ENCODE data around the gene PDGFA. TPM values are rescaled to one million over a fixed set of nuclear protein-coding genes. Genes with fewer than 3 reads are reported as not detected.

PDGFA gene
- total RNA-seq, 1 donor from 2014 or later: 7.6 TPM

DNA sequence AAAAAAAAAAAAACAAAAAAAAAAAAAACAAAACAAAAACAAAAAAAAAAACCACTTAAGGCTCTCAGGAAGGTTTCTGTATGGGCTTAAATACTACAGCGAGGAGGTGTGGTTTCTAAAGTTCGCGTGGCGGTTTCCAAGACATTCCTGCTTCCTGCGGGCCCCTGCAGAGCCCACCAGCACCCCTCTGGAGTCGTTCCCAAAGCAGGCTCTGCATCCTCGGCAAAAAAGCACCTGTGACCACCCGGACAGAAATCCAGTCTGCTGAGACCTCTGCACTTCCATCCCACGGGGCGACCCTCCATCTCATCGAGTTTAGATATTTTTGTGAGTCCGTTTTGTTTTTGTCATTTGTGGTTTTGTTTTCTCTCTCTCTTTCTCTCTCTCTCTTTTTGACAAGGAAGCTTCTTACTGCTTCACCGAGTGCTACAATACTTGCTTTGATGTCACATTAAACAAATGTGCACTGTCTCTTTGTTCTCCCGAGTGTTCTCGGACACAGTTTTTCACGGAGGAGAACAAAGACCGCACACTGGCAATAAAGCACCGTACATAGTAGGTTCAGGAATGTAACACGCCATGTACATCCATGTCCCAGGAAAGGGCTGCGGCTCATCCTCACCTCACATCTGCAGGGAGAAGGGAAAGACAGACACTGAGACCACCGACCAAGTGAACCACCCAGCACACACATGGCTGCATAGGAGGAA lies 21.5 kb downstream of the PDGFA start:
- H3K9me3 Mint-ChIP-seq (ENCODE audit: unreplicated experiment): peaks cover 1% of the 10 kb centered on the region
- no peaks in the 10 kb centered on the region for H3K36me3 Mint-ChIP-seq (ENCODE audit: unreplicated experiment)
- no peak overlapping the region for H3K4me3 Mint-ChIP-seq (ENCODE audit: unreplicated experiment)
- TF ChIP-seq, protein P1, sequence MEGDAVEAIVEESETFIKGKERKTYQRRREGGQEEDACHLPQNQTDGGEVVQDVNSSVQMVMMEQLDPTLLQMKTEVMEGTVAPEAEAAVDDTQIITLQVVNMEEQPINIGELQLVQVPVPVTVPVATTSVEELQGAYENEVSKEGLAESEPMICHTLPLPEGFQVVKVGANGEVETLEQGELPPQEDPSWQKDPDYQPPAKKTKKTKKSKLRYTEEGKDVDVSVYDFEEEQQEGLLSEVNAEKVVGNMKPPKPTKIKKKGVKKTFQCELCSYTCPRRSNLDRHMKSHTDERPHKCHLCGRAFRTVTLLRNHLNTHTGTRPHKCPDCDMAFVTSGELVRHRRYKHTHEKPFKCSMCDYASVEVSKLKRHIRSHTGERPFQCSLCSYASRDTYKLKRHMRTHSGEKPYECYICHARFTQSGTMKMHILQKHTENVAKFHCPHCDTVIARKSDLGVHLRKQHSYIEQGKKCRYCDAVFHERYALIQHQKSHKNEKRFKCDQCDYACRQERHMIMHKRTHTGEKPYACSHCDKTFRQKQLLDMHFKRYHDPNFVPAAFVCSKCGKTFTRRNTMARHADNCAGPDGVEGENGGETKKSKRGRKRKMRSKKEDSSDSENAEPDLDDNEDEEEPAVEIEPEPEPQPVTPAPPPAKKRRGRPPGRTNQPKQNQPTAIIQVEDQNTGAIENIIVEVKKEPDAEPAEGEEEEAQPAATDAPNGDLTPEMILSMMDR (IDR thresholded peaks at IDR 0.05; ENCODE audit: partially characterized antibody, unreplicated experiment): no peak
- H3K27me3 Mint-ChIP-seq (ENCODE audit: unreplicated experiment): peaks cover 7% of the 10 kb centered on the region
- no peak overlapping the region for H3K27ac Mint-ChIP-seq (ENCODE audit: unreplicated experiment)
- peak; percentile 4 for DNase-seq
- H3K4me1 Mint-ChIP-seq (ENCODE audit: low read depth, unreplicated experiment): peaks cover 3% of the 10 kb centered on the region

DNA sequence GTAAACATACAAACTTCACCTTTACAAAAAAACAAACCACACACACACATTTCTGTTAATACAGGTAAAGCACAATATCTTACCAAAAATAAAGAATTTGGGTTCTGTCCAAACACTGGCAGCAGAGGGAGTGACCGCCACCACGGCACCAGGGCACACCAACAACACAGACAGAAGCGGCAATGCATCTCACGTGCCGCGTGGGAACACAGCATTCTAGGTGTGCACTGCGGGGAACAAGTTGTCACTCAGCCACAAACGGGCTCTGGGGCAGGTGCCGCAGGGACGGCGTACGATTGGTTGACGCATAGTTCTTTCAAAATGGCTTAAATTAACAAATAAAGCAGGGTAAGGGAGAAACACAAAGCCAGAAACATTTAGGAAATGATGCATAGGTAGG lies 22.3 kb downstream of the PDGFA start:
- H3K9me3 Mint-ChIP-seq (ENCODE audit: unreplicated experiment): peaks cover 1% of the 10 kb centered on the region
- no peak overlapping the region for H3K27ac Mint-ChIP-seq (ENCODE audit: unreplicated experiment)
- no peak overlapping the region for H3K4me3 Mint-ChIP-seq (ENCODE audit: unreplicated experiment)
- no peaks in the 10 kb centered on the region for H3K4me1 Mint-ChIP-seq (ENCODE audit: low read depth, unreplicated experiment)
- TF ChIP-seq, protein P1 (IDR thresholded peaks at IDR 0.05; ENCODE audit: partially characterized antibody, unreplicated experiment): no peak
- peaks cover 11% of the 10 kb centered on the region for H3K27me3 Mint-ChIP-seq (ENCODE audit: unreplicated experiment)
- peak; percentile 10 for DNase-seq
- no peaks in the 10 kb centered on the region for H3K36me3 Mint-ChIP-seq (ENCODE audit: unreplicated experiment)

DNA sequence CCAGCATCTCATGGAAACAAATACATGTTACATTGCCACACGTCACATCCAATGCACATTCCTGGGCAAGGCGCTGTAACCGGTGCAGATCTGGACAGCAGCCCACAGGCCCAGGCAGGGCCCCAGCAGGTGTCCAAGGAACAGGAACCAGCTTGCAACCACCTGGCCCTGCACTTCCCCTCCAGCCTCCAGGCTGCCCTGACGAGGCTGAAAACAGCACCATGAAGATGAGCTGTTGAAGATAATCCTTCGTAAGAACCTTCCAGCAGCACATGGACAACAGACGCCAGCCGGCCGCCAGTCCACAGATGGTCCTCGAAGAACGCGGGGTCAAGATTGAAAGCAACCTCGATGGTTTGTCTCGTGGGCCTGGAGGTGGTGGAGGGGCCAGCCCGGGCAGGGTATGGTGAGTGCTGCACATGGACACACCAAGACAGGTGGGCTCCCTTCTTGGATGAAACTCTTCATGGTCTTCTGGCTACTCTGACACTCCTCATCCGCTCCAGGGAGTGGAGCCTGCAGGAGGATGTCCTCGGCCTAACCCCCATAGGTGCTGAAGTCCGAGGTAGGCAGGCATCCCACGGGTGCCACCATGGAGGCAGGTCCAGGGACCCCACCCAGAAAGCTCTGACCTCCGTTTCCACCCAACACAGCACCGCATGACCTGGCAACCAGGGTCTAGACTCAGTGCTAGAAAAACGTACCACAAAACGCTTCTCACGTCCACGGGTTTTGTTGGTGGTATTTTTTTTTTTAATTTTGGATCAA lies 22.9 kb downstream of the PDGFA start:
- peaks cover 1% of the 10 kb centered on the region for H3K9me3 Mint-ChIP-seq (ENCODE audit: unreplicated experiment)
- H3K36me3 Mint-ChIP-seq (ENCODE audit: unreplicated experiment): no peaks in the 10 kb centered on the region
- no peaks in the 10 kb centered on the region for H3K4me1 Mint-ChIP-seq (ENCODE audit: low read depth, unreplicated experiment)
- H3K4me3 Mint-ChIP-seq (ENCODE audit: unreplicated experiment): no peak overlapping the region
- H3K27me3 Mint-ChIP-seq (ENCODE audit: unreplicated experiment): peaks cover 11% of the 10 kb centered on the region
- no peak overlapping the region for H3K27ac Mint-ChIP-seq (ENCODE audit: unreplicated experiment)
- peak; percentile 12 for DNase-seq
- TF ChIP-seq, protein P1 (IDR thresholded peaks at IDR 0.05; ENCODE audit: partially characterized antibody, unreplicated experiment): no peak

DNA sequence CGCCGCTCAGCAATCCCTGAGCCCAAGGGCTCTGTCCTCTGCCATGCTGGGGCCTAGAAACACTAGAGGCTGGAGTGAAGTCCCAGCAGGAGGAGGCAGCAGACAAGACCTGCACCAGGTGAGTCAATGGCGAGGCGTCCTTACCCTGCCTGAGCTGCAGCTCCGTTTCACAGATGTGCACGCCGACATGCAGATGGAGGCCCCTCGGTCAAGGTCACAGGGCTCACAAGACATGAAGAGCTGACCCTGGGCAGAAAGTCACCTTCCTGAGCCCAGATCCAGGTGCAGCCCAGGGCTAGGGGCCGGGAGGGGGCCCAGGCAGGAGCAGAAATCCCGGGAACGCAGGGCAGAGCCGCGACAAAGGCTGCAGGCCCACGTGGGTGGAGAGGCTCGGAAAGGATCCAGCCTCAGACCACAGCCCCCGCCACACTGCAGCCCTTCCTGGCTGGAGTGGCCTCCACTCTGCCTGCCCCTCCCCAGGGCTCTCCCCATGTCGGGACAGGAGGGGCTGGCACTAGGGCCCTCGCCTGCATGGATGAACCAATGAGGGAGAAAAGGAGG lies 23.8 kb downstream of the PDGFA start:
- no peak overlapping the region for H3K27ac Mint-ChIP-seq (ENCODE audit: unreplicated experiment)
- H3K27me3 Mint-ChIP-seq (ENCODE audit: unreplicated experiment): peaks cover 11% of the 10 kb centered on the region
- H3K36me3 Mint-ChIP-seq (ENCODE audit: unreplicated experiment): no peaks in the 10 kb centered on the region
- no peak overlapping the region for H3K4me3 Mint-ChIP-seq (ENCODE audit: unreplicated experiment)
- H3K4me1 Mint-ChIP-seq (ENCODE audit: low read depth, unreplicated experiment): no peaks in the 10 kb centered on the region
- DNase-seq: peak; percentile 8
- TF ChIP-seq, protein P1 (IDR thresholded peaks at IDR 0.05; ENCODE audit: partially characterized antibody, unreplicated experiment): no peak
- peaks cover 1% of the 10 kb centered on the region for H3K9me3 Mint-ChIP-seq (ENCODE audit: unreplicated experiment)

All from glutamatergic neuron (in vitro differentiated cells).